IMR-90 (cell line): ENCODE results near the gene TBPL1. TPM values are rescaled to one million over a fixed set of nuclear protein-coding genes. Genes with fewer than 3 reads are reported as not detected.
A peak's percentile ranks its signal among the peaks of the same experiment; 100 is the strongest.

Experiments
- ATAC-seq: fragments of 200-7000 bp; cut with Tn5 transposase; 2 replicates; pipeline ENCODE4 v1.9.1; 2020; ENCODE audit warnings: low read depth, mild to moderate bottlenecking, moderate library complexity
- BruUV-seq: library from RNA; stranded (reverse); fragments of 400-500 nt; replicated peaks from 2 replicates; lab custom pipeline; 2021; lab: Mats Ljungman, UMichigan
- CTCF ChIA-PET: fragments of 300-600 bp; formaldehyde crosslinking; extraction: SDS; loops from one replicate; lab custom pipeline; 2021; ENCODE audit warnings: antibody characterized with exemption; lab: Yijun Ruan, JAX
- POLR2A ChIA-PET: fragments of 300-600 bp; sonication (Branson Sonifier 250); formaldehyde crosslinking; loops from one replicate; lab custom pipeline; 2022; ENCODE audit warnings: antibody characterized with exemption; ENCODE audit not compliant: unreplicated experiment; lab: Charles Lee
- DNase-seq: peaks from one replicate; pipeline ENCODE4 v3.0.0; 2013
- H2AFZ ChIP-seq: replicated peaks from 2 replicates; pipeline ENCODE3; 2013; ENCODE audit warnings: low read length, mild to moderate bottlenecking; ENCODE audit not compliant: poor library complexity
- H2AK5ac ChIP-seq: 2 replicates; pipeline ENCODE4 v1.6.1; 2013; ENCODE audit warnings: low read depth, low read length, inconsistent platforms
- H2AK9ac ChIP-seq: replicated peaks from 2 replicates; pipeline ENCODE3; 2013; ENCODE audit warnings: mild to moderate bottlenecking, low read depth, low read length, moderate library complexity; ENCODE audit not compliant: poor library complexity
- H2BK120ac ChIP-seq: 2 replicates; pipeline ENCODE4 v1.6.1; 2013; ENCODE audit warnings: low read depth, low read length, inconsistent platforms
- H2BK15ac ChIP-seq: 3 replicates; pipeline ENCODE4 v1.6.1; 2013; ENCODE audit warnings: low read depth, low read length, inconsistent platforms
- H2BK20ac ChIP-seq: 2 replicates; pipeline ENCODE4 v1.6.1; 2013; ENCODE audit warnings: low read depth, mild to moderate bottlenecking, inconsistent platforms, low read length, moderate library complexity
- H2BK5ac ChIP-seq: 2 replicates; pipeline ENCODE4 v1.6.1; 2013; ENCODE audit warnings: mild to moderate bottlenecking, low read depth, low read length, inconsistent platforms; ENCODE audit not compliant: poor library complexity, severe bottlenecking
- H3K14ac ChIP-seq: replicated peaks from 2 replicates; pipeline ENCODE4 v1.6.1; 2013; ENCODE audit warnings: low read depth, low read length, inconsistent platforms
- H3K18ac ChIP-seq: 2 replicates; pipeline ENCODE4 v1.6.1; 2013; ENCODE audit warnings: low read depth, low read length, control low read depth
- H3K23ac ChIP-seq: 2 replicates; pipeline ENCODE4 v1.6.1; 2013; ENCODE audit warnings: low read depth, low read length, inconsistent platforms
- H3K27ac ChIP-seq: 2 replicates; pipeline ENCODE4 v1.5.1; 2013; ENCODE audit warnings: mild to moderate bottlenecking, control low read depth, low read length; ENCODE audit not compliant: insufficient read depth
- H3K27me3 ChIP-seq: 2 replicates; pipeline ENCODE4 v1.6.1; 2013; ENCODE audit warnings: low read length; ENCODE audit not compliant: control insufficient read depth, insufficient read depth
- H3K36me3 ChIP-seq: 2 replicates; pipeline ENCODE4 v1.6.1; 2013; ENCODE audit warnings: low read length, mixed read lengths; ENCODE audit not compliant: control insufficient read depth, insufficient read depth
- H3K4ac ChIP-seq: 2 replicates; pipeline ENCODE4 v1.6.1; 2013; ENCODE audit warnings: low read depth, low read length, inconsistent platforms
- H3K4me1 ChIP-seq: 2 replicates; pipeline ENCODE4 v1.6.1; 2013; ENCODE audit warnings: low read length, mixed read lengths; ENCODE audit not compliant: control insufficient read depth, insufficient read depth
- H3K4me2 ChIP-seq: 2 replicates; pipeline ENCODE4 v1.6.1; 2013; ENCODE audit warnings: low read depth, mild to moderate bottlenecking, control low read depth, low read length, moderate library complexity
- H3K4me3 ChIP-seq: 2 replicates; pipeline ENCODE4 v1.5.1; 2013; ENCODE audit warnings: low read depth, mild to moderate bottlenecking, control low read depth, low read length, moderate library complexity; ENCODE audit not compliant: insufficient read depth
- H3K56ac ChIP-seq: 2 replicates; pipeline ENCODE4 v1.6.1; 2013; ENCODE audit warnings: low read length, inconsistent platforms; ENCODE audit not compliant: insufficient read depth; ENCODE audit errors: extremely low read depth
- H3K79me1 ChIP-seq, 2 experiments: 2 replicates each; pipeline ENCODE4 v1.6.1; 2013; ENCODE audit warnings: low read length in 2 of 2, inconsistent platforms in 1 of 2, low read depth in 1 of 2
- H3K9ac ChIP-seq: 2 replicates; pipeline ENCODE4 v1.6.1; 2013; ENCODE audit warnings: low read depth, low read length, control low read depth
- H3K9me1 ChIP-seq: 2 replicates; pipeline ENCODE4 v1.6.1; 2013; ENCODE audit warnings: low read length, inconsistent platforms; ENCODE audit not compliant: insufficient read depth
- H3K9me3 ChIP-seq: 2 replicates; pipeline ENCODE4 v1.6.1; 2013; ENCODE audit warnings: low read length; ENCODE audit not compliant: control insufficient read depth, insufficient read depth
- H4K20me1 ChIP-seq: 2 replicates; pipeline ENCODE4 v1.6.1; 2013; ENCODE audit warnings: low read length, inconsistent platforms; ENCODE audit not compliant: insufficient read depth
- H4K5ac ChIP-seq: 2 replicates; pipeline ENCODE4 v1.6.1; 2013; ENCODE audit warnings: mild to moderate bottlenecking, low read depth, low read length, control low read depth
- H4K8ac ChIP-seq, 2 experiments: 2 replicates each; pipeline ENCODE4 v1.6.1; 2013; ENCODE audit warnings: low read depth in 2 of 2, low read length in 2 of 2, control low read depth in 1 of 2, inconsistent platforms in 1 of 2
- H4K91ac ChIP-seq: 2 replicates; pipeline ENCODE4 v1.6.1; 2013; ENCODE audit warnings: low read depth, low read length, inconsistent platforms; ENCODE audit not compliant: insufficient read depth
- CEBPB ChIP-seq: IDR thresholded peaks from 2 replicates; pipeline ENCODE4 v1.6.1; 2012; ENCODE audit warnings: low read depth, low read length, improper control_type of control experiment
- CHD1 ChIP-seq: IDR thresholded peaks from 2 replicates; pipeline ENCODE4 v1.6.1; 2012; ENCODE audit warnings: low read depth, low read length, improper control_type of control experiment
- ELK1 ChIP-seq: fragments of 150-350 bp; IDR thresholded peaks from 2 replicates; pipeline ENCODE4 v1.6.1; 2016; ENCODE audit warnings: low read depth, mild to moderate bottlenecking, low read length, moderate library complexity, borderline replicate concordance
- FOS ChIP-seq: fragments of 150-350 bp; IDR thresholded peaks from 2 replicates; pipeline ENCODE4 v1.6.1; 2016; ENCODE audit warnings: low read depth, low read length
- MAFK ChIP-seq: IDR thresholded peaks from 2 replicates; pipeline ENCODE4 v1.6.1; 2012; ENCODE audit warnings: low read depth, low read length, improper control_type of control experiment
- MAZ ChIP-seq: IDR thresholded peaks from 2 replicates; pipeline ENCODE4 v1.6.1; 2012; ENCODE audit warnings: low read depth, mild to moderate bottlenecking, low read length, improper control_type of control experiment, moderate library complexity, borderline replicate concordance
- MXI1 ChIP-seq: IDR thresholded peaks from 2 replicates; pipeline ENCODE4 v1.6.1; 2012; ENCODE audit warnings: low read depth, mild to moderate bottlenecking, low read length, moderate library complexity, borderline replicate concordance
- RCOR1 ChIP-seq: IDR thresholded peaks from 2 replicates; pipeline ENCODE4 v1.6.1; 2012; ENCODE audit warnings: mild to moderate bottlenecking, low read length, improper control_type of control experiment; ENCODE audit not compliant: insufficient replicate concordance
- RFX5 ChIP-seq: IDR thresholded peaks from 2 replicates; pipeline ENCODE4 v1.8.0; 2012; ENCODE audit warnings: low read depth, mild to moderate bottlenecking, low read length, moderate library complexity
- SMC3 ChIP-seq: fragments of 150-350 bp; IDR thresholded peaks from 2 replicates; pipeline ENCODE4 v1.6.1; 2016; ENCODE audit warnings: low read depth, mild to moderate bottlenecking, antibody characterized with exemption, low read length, moderate library complexity
- USF2 ChIP-seq: fragments of 150-350 bp; IDR thresholded peaks from 2 replicates; pipeline ENCODE4 v1.6.1; 2017; ENCODE audit warnings: mild to moderate bottlenecking, antibody characterized with exemption, low read length, low read depth
- WGBS, 2 experiments: methylation state at CpG; one replicate each; pipeline versions ENCODE4 v1.1.5 to v1.1.7; 2013; ENCODE audit warnings: missing lambda C conversion rate in 2 of 2; ENCODE audit not compliant: insufficient read length in 1 of 2; ENCODE audit errors: extremely low coverage in 2 of 2; 5-methylcytosine and 5-hydroxymethylcytosine counted together
- dilution Hi-C: fragments of 300-500 bp; cut with HindIII; formaldehyde crosslinking; loops from one replicate; pipeline ENCODE4 v1.14.3; 2018; ENCODE audit warnings: low sequenced_read_pairs; ENCODE audit not compliant: unreplicated experiment
- in situ Hi-C: fragments of 300-500 bp; cut with MboI; formaldehyde crosslinking; loops from 3 replicates; pipeline ENCODE4 v1.14.3; 2019; ENCODE audit warnings: low sequenced_read_pairs, inconsistent platforms, mixed read lengths
- intact Hi-C: fragments of 100-400 bp; cut with micrococcal nuclease; formaldehyde crosslinking; loops from 2 replicates; pipeline ENCODE4 v1.10.0; 2022
- polyA plus RNA-seq, 3 experiments: library from polyadenylated mRNA; depleted of rRNA; stranded (reverse); fragments of >200 nt; gene quantifications; 2 replicates each; pipeline ENCODE4 v1.2.3, GENCODE V29; 2012; ENCODE audit warnings: low replicate concordance in 1 of 3
- total RNA-seq: library from RNA; depleted of rRNA; stranded (reverse); fragments of >200 nt; gene quantifications from 2 replicates; pipeline ENCODE4 v1.2.3, GENCODE V29; 2012

The TBPL1 gene
- total and polyA plus RNA-seq, 2 of the 4 experiments (the other 2 are of a cell fraction), result 25.6 to 32.5 TPM

- H3K56ac ChIP-seq, result no peak overlapping the region
- no peak overlapping the region for H2BK20ac ChIP-seq
- H3K9ac ChIP-seq, result no peak overlapping the region
- TF ChIP-seq RCOR1 (no peak), MXI1 (no peak), CHD1 (no peak), CEBPB (no peak), USF2 (no peak), FOS (no peak), ELK1 (no peak), RFX5 (no peak), MAZ (no peak), MAFK (no peak), SMC3 (no peak)
- no TSS peak for BruUV-seq
- H2AK5ac ChIP-seq, result no peak overlapping the region
- no peak overlapping the region for H4K91ac ChIP-seq
- H2BK5ac ChIP-seq, result no peak overlapping the region
- peaks cover 11% of the 10 kb centered on the region for H3K36me3 ChIP-seq
- intact Hi-C loops (no loop called here), in situ Hi-C loops (no loop called here), dilution Hi-C loops (no loop called here)
- no peak overlapping the region for H3K4me3 ChIP-seq
- ChIA-PET CTCF (no interaction called here), POLR2A (no interaction called here)
- no peak overlapping the region for H2AFZ ChIP-seq
- peaks cover 3 to 6% of the 10 kb centered on the region in 2 experiments; a peak in 1 of 4 replicates for H3K79me1 ChIP-seq
- no peak overlapping the region; the same call in 1 of the 2 replicates for H4K5ac ChIP-seq
- no peaks in the 10 kb centered on the region for H3K9me3 ChIP-seq
- no peak overlapping the region for H4K8ac ChIP-seq
- no peak overlapping the region for H3K23ac ChIP-seq
- no peak overlapping the region for H2BK15ac ChIP-seq
- no peak overlapping the region for H3K14ac ChIP-seq
- peaks cover 4% of the 10 kb centered on the region; the same call in 1 of the 2 replicates for H3K9me1 ChIP-seq
- no peak overlapping the region for H2BK120ac ChIP-seq
- no peak for DNase-seq
- peaks cover 3% of the 10 kb centered on the region; the same call in 1 of the 2 replicates for H4K20me1 ChIP-seq
- peaks cover 10% of the 10 kb centered on the region for H3K4me1 ChIP-seq
- no CpG with 5 or more reads among the region's 1 CpG for WGBS, 2 experiments
- no peak for ATAC-seq
- H3K18ac ChIP-seq, result peak overlapping the region; percentile 67; the same call in 1 of the 2 replicates
- H2AK9ac ChIP-seq, result no peak overlapping the region
- no peaks in the 10 kb centered on the region for H3K27me3 ChIP-seq
- no peak overlapping the region for H3K4ac ChIP-seq
- H3K27ac ChIP-seq, result no peak overlapping the region
- no peak overlapping the region for H3K4me2 ChIP-seq
Measured at GRCh38 chr6:133985970-133986369, 32.9 kb downstream of the TBPL1 start.
